Activated CD4-positive, alpha-beta T cell treated with anti-CD3 and anti-CD28 coated beads for 4 hours (primary cell): Measurements from ENCODE around the gene SRPX2.

Experiments used
- DNase-seq, 2 donors: peaks; one replicate each; pipeline ENCODE4 v3.0.0-alpha.2; 2020

The SRPX2 gene

GRCh38 chrX:100652266-100652665 lies 8.3 kb downstream of the SRPX2 start:
- DNase-seq = no peak

DNA sequence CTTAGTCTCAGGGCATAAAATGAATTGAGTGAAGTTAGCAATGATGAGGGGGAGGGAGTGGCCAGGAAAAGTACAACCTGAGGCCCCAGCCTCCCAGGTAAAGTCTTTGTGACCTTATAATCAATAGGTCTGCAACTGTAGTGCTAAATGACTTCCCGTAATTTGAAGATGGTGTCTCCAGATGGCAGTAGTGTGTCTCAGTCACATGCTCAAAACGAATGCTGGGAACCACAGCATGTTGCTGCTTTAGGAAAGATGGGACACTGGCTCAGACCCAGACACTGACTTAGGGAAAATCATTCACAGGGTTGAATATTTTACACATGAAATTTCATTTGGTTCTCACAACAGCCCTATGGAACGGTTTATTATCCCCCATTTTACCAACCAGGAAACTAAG lies 10.3 kb downstream of the SRPX2 start:
- no peak for DNase-seq

GRCh38 chrX:100658941-100659381 lies 15.0 kb downstream of the SRPX2 start:
- no peak for DNase-seq

DNA sequence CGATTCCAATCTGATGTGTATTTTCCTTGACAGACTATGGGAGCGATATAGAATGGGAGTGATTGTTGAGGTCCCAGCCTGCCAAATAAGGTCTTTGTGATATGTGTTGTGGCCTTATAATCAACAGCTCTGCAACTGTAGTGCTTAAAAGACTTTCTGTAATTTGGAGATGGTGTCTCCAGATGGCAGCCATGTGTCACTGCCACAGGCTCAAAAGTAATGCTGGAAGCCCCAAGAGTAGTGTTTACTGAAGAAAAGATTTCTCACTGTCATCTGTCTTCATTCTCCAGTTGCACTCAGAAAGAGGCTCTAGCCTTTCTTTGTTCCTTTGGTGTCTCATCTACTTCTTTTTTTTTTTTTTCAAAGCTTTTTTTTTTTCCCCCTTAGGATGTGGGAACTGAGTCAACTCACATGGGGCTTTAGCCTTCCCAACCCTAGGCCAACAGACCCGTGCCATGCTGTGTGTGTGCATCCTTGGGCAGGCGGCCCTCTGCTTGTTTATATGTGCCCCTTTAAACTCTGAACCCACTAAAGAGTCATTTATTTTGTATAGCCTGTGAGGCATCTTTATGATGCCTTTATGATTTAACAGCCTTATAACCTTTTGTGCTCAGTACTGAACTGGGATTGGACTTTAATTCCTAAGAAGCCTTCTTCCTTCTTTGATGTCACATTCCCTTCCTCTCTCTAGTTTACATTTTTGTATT lies 15.6 kb downstream of the SRPX2 start:
- no peak for DNase-seq

GRCh38 chrX:100662170-100662569 lies 18.2 kb downstream of the SRPX2 start:
- DNase-seq = no peak

GRCh38 chrX:100662796-100663195 lies 18.8 kb downstream of the SRPX2 start:
- no peak for DNase-seq

DNA sequence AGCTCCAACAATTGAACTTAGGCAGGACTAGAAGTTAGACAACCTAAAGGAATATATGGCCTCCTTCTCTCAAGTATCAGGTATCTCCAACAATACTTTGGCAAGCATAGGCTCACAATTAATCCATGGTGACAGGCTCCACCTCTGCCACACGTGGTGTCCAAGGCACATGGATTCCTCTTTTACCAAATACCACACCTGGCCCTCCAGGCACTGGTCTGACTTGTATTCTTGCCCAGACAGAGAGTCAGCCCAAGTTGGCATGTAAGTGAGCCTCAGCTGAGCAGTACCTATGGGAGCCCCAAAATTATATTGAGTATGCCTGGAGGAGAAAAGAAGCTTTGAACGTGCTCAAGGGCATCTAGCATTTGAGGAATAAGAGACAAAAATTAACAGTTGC lies 19.6 kb downstream of the SRPX2 start:
- DNase-seq = no peak

DNA sequence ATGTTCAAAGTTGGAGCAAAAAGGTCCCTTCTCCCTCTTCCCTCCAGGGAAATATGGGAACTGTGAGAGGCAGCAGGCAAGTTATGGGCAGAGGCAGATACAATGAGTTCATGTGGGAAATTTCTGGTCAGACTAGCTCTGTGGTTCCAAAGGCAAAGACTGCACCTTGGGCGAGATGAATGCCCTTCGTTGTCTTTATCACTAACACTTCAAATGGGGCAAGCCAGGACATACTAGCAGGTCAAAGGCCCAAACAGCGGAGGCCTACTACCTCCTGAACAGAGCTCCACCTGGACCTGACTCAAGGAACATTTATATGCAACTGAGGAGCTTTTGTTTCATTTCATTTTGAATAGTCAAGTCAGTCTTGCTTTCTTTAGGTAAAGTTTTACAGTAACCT lies 29.0 kb downstream of the SRPX2 start:
- no peak for DNase-seq

DNA sequence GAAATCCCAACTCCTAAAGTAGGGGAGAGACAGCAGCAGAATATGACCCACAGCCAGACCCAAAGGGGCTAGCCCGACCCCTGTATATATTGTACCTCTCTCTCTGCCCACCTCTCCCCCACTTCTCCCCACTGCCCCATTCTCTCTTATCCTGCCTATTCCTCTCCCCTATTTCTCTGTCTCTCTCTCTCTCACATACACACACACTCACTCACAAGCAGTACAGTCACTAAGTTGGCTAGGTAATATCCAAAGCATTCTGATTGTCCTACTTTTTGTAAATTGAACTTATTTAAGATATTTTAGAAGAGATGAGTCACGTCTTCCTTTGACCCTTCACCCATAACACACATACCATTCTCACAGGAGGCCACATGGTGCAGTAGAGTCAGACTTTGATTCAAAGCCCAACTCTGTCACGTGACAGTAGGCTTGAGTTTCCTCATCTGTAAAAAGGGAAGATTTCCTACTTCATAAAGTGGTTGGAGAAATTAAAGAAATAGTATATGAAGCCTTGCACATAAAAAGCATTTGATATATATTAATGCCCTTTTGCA lies 29.5 kb downstream of the SRPX2 start:
- no peak for DNase-seq

DNA sequence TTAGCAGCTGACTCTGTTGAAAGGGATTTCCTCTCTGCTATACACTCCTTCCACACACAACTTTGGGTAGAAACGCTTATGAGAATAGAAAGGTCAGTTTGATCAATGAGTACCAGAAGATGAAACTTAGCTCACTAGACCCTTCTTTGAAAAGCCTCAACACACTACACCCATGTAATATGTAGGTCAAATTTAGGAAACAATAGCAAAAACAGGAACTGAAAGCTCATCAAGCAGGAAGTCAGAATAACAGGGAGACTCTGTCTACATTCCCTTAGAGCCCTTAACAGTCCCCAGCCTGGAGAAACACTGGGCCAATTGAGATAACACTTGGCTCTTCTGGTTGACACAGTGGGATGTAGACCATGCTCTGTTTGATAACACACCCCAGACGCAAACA lies 30.7 kb downstream of the SRPX2 start:
- no peak for DNase-seq

DNA sequence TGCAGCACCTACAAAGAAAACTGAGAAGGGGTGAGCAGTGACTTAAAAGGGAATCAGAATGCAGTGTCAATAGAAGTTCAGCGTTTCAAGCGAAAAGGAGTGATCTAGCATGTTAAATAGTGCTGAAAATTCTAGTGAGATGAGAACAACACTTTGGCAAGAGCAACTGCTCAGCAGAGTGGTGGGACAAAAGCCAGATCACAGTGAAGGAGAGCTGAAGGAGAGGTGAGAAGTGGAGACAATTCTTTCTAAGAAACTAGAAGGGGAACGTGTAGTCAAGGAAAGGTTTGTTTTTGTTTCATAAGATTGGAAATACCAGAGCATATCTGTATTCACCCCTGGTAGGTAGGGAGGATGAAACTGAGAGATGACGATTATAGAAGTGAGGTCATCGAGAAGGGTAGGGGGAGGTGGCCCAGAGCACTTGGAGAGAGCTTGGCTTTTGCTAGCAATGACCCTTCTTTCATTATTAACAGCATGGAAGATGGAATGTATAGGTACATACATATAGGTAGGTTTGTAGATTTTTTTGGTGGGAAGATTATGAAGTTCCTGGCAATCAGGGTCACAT lies 33.7 kb downstream of the SRPX2 start:
- no peak for DNase-seq

- no peak for DNase-seq
These were observed 36.8 kb downstream of the SRPX2 start for GRCh38 chrX:100680756-100681155.

DNA sequence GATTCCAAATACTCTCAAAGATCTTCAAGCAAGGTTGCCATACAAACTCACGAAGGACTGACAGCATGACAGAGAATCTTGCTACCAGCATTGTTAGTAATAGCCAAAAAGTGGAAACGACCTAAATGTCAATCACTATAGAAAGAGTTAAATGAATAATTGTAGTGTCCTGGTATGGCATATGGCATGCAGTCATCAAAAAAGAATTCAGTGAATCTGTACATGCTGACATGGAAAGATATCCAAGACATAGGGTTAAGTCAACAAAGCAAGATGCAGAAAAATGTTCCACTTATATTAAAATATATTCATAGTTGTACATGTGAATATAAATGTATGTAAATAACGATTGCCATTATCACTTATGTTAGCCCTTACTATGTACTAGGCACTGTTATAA lies 37.6 kb downstream of the SRPX2 start:
- no peak for DNase-seq

- no peak for DNase-seq
These were observed 38.9 kb downstream of the SRPX2 start for GRCh38 chrX:100682939-100683338.

DNA sequence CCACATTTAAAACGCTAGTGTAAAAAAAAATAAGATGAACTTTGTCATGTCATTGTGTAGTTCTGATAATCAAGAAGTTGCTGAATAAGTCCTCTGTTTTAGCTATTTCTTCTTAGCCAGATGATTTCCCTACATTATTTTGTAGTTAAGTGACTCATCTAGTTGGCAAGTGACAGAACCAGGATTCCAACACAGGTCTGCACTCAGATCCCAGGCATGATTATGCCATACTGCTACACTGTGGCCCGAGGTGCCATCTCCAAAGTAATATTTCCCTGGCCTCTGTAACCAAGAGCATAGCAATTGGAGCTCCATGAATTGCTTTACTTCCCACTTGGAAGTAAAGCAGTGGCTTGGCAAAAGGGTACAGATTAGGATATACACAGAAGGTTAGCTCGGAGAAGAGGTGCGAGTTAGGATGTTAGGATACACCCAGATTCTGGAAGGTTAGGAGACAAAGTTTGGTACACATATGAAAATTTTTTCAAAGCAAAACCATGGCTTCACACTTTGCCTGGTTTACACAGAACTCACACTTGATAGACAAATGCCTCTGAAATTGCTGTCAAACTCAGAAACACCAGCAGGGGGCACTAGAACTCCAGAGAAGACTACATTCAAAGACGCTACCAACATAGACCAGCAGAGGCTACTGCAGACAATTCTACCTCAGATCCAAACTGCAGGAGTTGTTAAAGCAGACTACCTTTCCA lies 41.4 kb downstream of the SRPX2 start:
- peak; percentile 44 to 67 for DNase-seq

DNA sequence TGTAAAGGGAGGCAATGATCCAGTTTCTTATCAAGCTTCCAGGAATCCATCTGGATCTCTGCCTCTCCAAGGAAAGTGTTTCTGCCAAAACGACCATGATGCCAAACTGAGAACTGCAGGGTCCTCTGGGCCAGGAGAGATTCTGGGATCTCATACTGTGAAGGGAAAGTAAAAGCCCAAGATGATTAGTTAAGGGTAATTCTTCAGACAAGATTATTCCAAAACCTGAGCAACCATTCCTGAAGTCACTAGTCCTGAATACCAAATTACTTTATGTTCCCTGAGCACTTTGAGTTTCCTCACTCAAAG lies 42.0 kb downstream of the SRPX2 start:
- no peak for DNase-seq

GRCh38 chrX:100687128-100687527 lies 43.1 kb downstream of the SRPX2 start:
- peak in 1 of 2 donors; percentile 4 for DNase-seq

DNA sequence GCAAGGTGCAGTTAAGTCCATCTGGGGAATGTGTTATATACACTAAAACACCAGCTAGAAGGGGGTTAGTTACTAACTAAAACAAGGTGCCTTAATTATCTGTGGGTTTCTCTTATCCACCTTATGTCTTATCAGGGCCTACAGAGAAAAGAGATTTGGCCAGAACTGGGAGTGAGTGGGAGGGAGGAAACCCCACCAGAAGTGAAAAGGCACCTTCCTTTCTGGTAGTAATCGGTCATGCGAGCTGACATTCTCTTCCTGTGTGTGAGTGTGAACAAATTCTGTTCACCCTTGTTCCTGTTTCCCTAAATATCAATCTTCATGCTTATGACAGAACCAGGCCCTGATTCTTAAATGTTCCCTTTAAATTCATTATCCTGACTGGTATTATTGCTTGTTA lies 43.5 kb downstream of the SRPX2 start:
- DNase-seq = no peak

GRCh38 chrX:100695302-100695701 lies 51.3 kb downstream of the SRPX2 start:
- no peak for DNase-seq

DNA sequence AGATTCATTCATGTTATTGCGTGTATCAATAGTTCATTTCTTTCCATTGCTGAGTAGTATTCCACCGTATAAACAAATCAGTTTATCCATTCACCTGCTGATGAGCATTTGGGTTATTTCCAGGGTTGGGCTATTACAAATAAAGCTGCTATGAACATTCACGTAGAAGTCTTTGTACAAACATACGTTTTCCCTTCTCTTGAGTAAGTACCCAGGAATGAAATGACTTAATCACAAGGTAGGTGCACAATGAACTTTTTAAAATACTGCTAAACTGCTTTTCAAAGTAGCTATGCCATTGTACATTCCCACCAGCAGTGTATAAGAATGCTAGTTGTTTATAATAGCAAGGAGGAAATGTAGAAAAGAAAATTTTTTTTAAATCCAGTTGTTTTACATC lies 52.0 kb downstream of the SRPX2 start:
- no peak for DNase-seq

GRCh38 chrX:100696699-100697351 lies 52.8 kb downstream of the SRPX2 start:
- no peak for DNase-seq

DNA sequence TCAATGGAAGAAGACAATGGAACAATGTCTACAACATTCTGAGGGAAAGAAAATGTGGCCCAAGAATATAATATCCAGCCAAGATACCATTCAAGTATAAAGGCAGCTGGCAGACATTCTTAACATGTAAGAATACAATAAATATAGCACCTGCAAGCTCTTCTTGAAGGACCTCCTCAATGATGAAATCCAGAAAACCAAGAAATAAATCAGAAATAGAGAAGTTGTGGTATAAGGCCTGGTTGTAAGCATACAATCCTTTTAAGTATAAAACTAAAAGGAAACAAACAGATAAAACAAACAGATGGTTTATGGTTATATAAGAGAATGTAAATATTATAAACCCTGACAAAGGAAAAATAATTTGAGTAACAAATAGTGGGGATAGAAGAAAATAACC lies 54.6 kb downstream of the SRPX2 start:
- no peak for DNase-seq

DNA sequence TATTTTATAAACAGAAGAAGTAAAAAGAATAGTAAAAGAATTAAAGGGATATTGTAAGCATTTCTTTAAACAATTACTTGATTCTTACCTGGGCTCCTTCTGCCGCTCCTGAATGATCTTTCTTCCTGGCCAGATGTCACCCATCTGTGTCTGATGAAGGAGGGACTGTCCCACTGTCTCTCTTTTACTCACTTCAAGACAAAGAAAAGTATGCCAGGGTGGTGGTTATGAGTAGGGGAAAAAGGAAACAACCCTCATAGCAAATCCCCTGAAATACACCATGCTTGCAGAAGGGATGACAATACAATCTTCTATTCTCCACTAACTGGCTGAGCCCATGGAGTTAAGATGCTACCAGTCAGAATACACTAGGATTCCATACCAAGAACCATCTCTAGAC lies 56.8 kb downstream of the SRPX2 start:
- no peak for DNase-seq
